HepG2 (cell line): ENCODE data around the gene VAMP2. TPM values are rescaled to one million over a fixed set of nuclear protein-coding genes. Genes with fewer than 3 reads are reported as not detected.

Source experiments
- ATF3 ChIP-seq: sonication (generic); formaldehyde crosslinking; IDR thresholded peaks from 2 replicates; pipeline ENCODE4 v1.4.0; 2020; ENCODE audit warnings: missing genetic modification reagents
- ELF1 ChIP-seq: sonication (generic); formaldehyde crosslinking; IDR thresholded peaks from 2 replicates; pipeline ENCODE4 v1.4.0; 2020; ENCODE audit warnings: missing genetic modification reagents
- ESRRA ChIP-seq: sonication (generic); formaldehyde crosslinking; IDR thresholded peaks from 2 replicates; pipeline ENCODE4 v1.5.1; 2020; ENCODE audit warnings: mild to moderate bottlenecking, low read depth, missing genetic modification reagents
- GMEB2 ChIP-seq: IDR thresholded peaks from 2 replicates; pipeline ENCODE4 v1.6.1; 2016; ENCODE audit warnings: missing biosample characterization, missing genetic modification reagents, low read depth
- KDM2A ChIP-seq: sonication (generic); formaldehyde crosslinking; IDR thresholded peaks from 2 replicates; pipeline ENCODE4 v1.4.0; 2020; ENCODE audit warnings: low read depth, missing genetic modification reagents, borderline replicate concordance
- PHF8 ChIP-seq: sonication (generic); formaldehyde crosslinking; IDR thresholded peaks from 2 replicates; pipeline ENCODE4 v1.5.0; 2020; ENCODE audit warnings: missing genetic modification reagents
- RXRA ChIP-seq: sonication (generic); formaldehyde crosslinking; IDR thresholded peaks from 2 replicates; pipeline ENCODE4 v1.5.1; 2020; ENCODE audit warnings: missing genetic modification reagents
- SAP130 ChIP-seq: IDR thresholded peaks from 2 replicates; pipeline ENCODE4 v1.6.1; 2016; ENCODE audit warnings: low read depth
- YEATS2 ChIP-seq: sonication (generic); formaldehyde crosslinking; IDR thresholded peaks from 2 replicates; pipeline ENCODE4 v1.4.0; 2020; ENCODE audit warnings: missing genetic modification reagents, borderline replicate concordance
- ZBTB39 ChIP-seq: sonication (generic); formaldehyde crosslinking; IDR thresholded peaks from 2 replicates; pipeline ENCODE4 v1.5.0; 2020; ENCODE audit warnings: missing genetic modification reagents
- ZFAT ChIP-seq: sonication (generic); formaldehyde crosslinking; conservative IDR thresholded peaks from 2 replicates; pipeline ENCODE4 v1.8.1; 2023; ENCODE audit warnings: missing genetic modification reagents, inconsistent platforms
- ZFX ChIP-seq: sonication (generic); formaldehyde crosslinking; IDR thresholded peaks from 2 replicates; pipeline ENCODE4 v1.4.0; 2020; ENCODE audit warnings: mild to moderate bottlenecking, low read depth, missing genetic modification reagents, moderate library complexity
- ZNF281 ChIP-seq: sonication (generic); formaldehyde crosslinking; IDR thresholded peaks from 2 replicates; pipeline ENCODE4 v1.4.0; 2020; ENCODE audit warnings: missing genetic modification reagents, borderline replicate concordance
- ZNF33A ChIP-seq: sonication (generic); formaldehyde crosslinking; IDR thresholded peaks from 2 replicates; pipeline ENCODE4 v1.5.1; 2020; ENCODE audit warnings: missing genetic modification reagents, mild to moderate bottlenecking, moderate library complexity, borderline replicate concordance
- ZNF44 ChIP-seq: sonication (generic); formaldehyde crosslinking; IDR thresholded peaks from 2 replicates; pipeline ENCODE4 v1.5.1; 2020; ENCODE audit warnings: mild to moderate bottlenecking, missing genetic modification reagents
- ZNF710 ChIP-seq: sonication (generic); formaldehyde crosslinking; IDR thresholded peaks from 2 replicates; pipeline ENCODE4 v1.5.0; 2020; ENCODE audit warnings: mild to moderate bottlenecking, missing genetic modification reagents, borderline replicate concordance
- ZNF749 ChIP-seq: sonication (generic); formaldehyde crosslinking; IDR thresholded peaks from 2 replicates; pipeline ENCODE4 v1.8.0; 2022; ENCODE audit warnings: mild to moderate bottlenecking, missing genetic modification reagents, moderate library complexity, borderline replicate concordance
- polyA plus RNA-seq, 8 experiments: library from polyadenylated mRNA; depleted of rRNA in 3 of 8; stranded (reverse) in 7 of 8; unstranded in 1 of 8; fragments of >200 nt; fragmentation: Illumina TruSeq in 4 of 8; extraction: Trizol in 4 of 8; gene quantifications; 2 replicates each; pipeline versions ENCODE4 v1.2.1 to v1.2.3, GENCODE V29; 2011 to 2016; ENCODE audit warnings: low read depth in 4 of 8, missing spikeins in 1 of 8, mixed read lengths in 1 of 8; ENCODE audit not compliant: insufficient read depth in 1 of 8
- total RNA-seq, 5 experiments: library from RNA; depleted of rRNA; stranded (reverse); fragments of >200 nt; fragmentation: Illumina TruSeq; extraction: Trizol; gene quantifications; 2 replicates each; pipeline ENCODE4 v1.2.3, GENCODE V29; 2016; ENCODE audit warnings: low read depth in 1 of 5

The VAMP2 gene
- total and polyA plus RNA-seq, 2 of the 13 experiments (the other 11 are each of a cell fraction or from before 2014, with no cell fraction given): 3.9 to 17.2 TPM

GRCh38 chr17:8162997-8163977 is 539 bp upstream of the VAMP2 start (continued):
- 0 out of 2 replicates have a peak, but pooled peaks have one; percentile 15 for TF ChIP-seq ZNF710 (CRISPR knock-in tag)
- TF ChIP-seq YEATS2 (CRISPR knock-in tag): 0 out of 2 replicates have a peak, but pooled peaks have one; percentile 4
- TF ChIP-seq GMEB2 (CRISPR knock-in tag): no peak
- TF ChIP-seq PHF8 (CRISPR knock-in tag): 0 out of 2 replicates have a peak, but pooled peaks have one; percentile 4
- no peak for TF ChIP-seq ZNF33A (CRISPR knock-in tag)
- peak; percentile 53; the same call in 1 of the 2 replicates for TF ChIP-seq ZNF281 (CRISPR knock-in tag)
- peak; percentile 64 for TF ChIP-seq ZFX
- TF ChIP-seq ZNF44: no peak
- TF ChIP-seq SAP130 (CRISPR knock-in tag): 0 out of 2 replicates have a peak, but pooled peaks have one; percentile 32
- TF ChIP-seq ESRRA (CRISPR knock-in tag): no peak; the same call in 1 of the 2 replicates
- TF ChIP-seq ZFAT (CRISPR knock-in tag): no peak
- TF ChIP-seq ATF3 (CRISPR knock-in tag): no peak
- no peak for TF ChIP-seq ELF1 (CRISPR knock-in tag)
- TF ChIP-seq RXRA (CRISPR knock-in tag): 0 out of 2 replicates have a peak, but pooled peaks have one; percentile 38
- TF ChIP-seq KDM2A (CRISPR knock-in tag): no peak
- TF ChIP-seq ZNF749 (CRISPR knock-in tag): peak; percentile 20; the same call in 1 of the 2 replicates
- no peak for TF ChIP-seq ZBTB39
